HCT116 (cell line): ENCODE data around the gene GATAD2B.

Experiments
- CTCF ChIP-seq, 3 experiments: fragments of 200-600 bp in 1 of 3; sonication (generic) in 1 of 3; IDR thresholded peaks in 2 of 3; conservative IDR thresholded peaks in 1 of 3; 2 replicates each; pipeline ENCODE4 v1.5.1; 2012 to 2017; ENCODE audit warnings: low read depth in 2 of 3, low read length in 2 of 3, antibody characterized with exemption in 1 of 3, borderline replicate concordance in 1 of 3, control low read depth in 1 of 3, mild to moderate bottlenecking in 1 of 3, mixed read lengths in 1 of 3, mixed run types in 1 of 3, moderate library complexity in 1 of 3; ENCODE audit not compliant: insufficient read depth in 1 of 3
- EZH2 ChIP-seq: fragments of 200-600 bp; sonication (generic); IDR thresholded peaks from 2 replicates; pipeline ENCODE4 v1.6.1; 2017; ENCODE audit warnings: antibody characterized with exemption, mixed run types
- POLR2A ChIP-seq: IDR thresholded peaks from 2 replicates; pipeline ENCODE4 v1.7.0; 2011; ENCODE audit warnings: borderline replicate concordance; ENCODE audit not compliant: insufficient read depth, insufficient read length; ENCODE audit errors: extremely low read depth
- TCF7L2 ChIP-seq: IDR thresholded peaks from 2 replicates; pipeline ENCODE4 v1.7.0; 2011; ENCODE audit warnings: borderline replicate concordance, inconsistent platforms; ENCODE audit not compliant: insufficient read depth, insufficient read length; ENCODE audit errors: extremely low read depth
- YY1 ChIP-seq: IDR thresholded peaks from 2 replicates; pipeline ENCODE4 v1.6.1; 2011; ENCODE audit warnings: low read length, low read depth, moderate library complexity, mild to moderate bottlenecking; ENCODE audit not compliant: insufficient replicate concordance; ENCODE audit errors: extremely low read depth
- ZFX ChIP-seq: fragments of 450-650 bp; IDR thresholded peaks from 2 replicates; pipeline ENCODE4 v1.6.1; 2017

DNA sequence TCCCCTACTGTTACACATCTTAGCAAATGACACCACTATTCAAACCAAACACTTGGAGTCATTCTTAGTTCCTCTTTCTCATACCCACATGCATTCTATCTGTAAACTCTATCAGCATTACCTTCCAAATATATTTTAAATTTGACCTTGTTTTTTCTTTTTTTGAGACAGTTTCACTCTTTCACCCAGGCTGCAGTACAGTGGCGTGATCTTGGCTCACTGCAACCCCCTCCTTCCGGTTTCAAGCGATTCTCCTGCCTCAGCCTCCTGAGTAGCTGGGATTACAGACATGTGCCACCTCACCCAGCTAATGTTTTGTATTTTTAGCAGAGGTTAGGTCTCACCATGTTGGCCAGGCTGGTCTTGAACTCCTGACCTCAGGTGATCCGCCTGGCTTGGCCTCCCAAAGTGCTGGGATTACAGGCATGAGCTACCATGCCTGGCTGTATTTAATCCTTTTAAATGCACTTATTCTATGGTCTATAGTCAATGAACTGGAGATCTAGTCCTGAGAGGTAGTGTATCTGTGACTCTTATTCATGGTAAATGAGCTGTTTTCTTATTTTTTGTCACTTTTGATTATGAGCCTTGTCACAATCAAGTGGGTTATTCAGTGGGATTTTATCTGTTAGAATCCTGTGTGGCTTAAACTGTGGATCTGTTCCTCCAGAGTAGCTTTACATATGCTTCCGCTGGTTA is 73.1 kb downstream of the GATAD2B start:
- TF ChIP-seq CTCF (IDR thresholded peaks at IDR 0.05 in 2 of 3, conservative IDR thresholded peaks at IDR 0.05 in 1 of 3; ENCODE audit: borderline replicate concordance in 1 of 3, insufficient read depth in 1 of 3, low read depth in 2 of 3, low read length in 2 of 3) (no peak), EZH2 (no peak), ZFX (no peak), POLR2A (no peak), YY1 (no peak), TCF7L2 (no peak)
